NAMALWA (cell line): Measurements from ENCODE around the gene ERICH6B.

Experiments used
- DNase-seq: peaks from one replicate; pipeline ENCODE4 v3.0.0-alpha.2; 2015; ENCODE audit warnings: low spot score

Gene ERICH6B

GRCh38 chr13:45601680-45602079, 13.9 kb downstream of the ERICH6B start:
- DNase-seq, result no peak

- no peak for DNase-seq
Observed at GRCh38 chr13:45598597-45598996, 16.9 kb downstream of the ERICH6B start.

- no peak for DNase-seq
Observed at GRCh38 chr13:45596800-45597475, 18.6 kb downstream of the ERICH6B start.

- DNase-seq, result no peak
Observed at GRCh38 chr13:45595965-45596364, 19.6 kb downstream of the ERICH6B start.

- DNase-seq, result no peak
Observed at GRCh38 chr13:45594764-45595163, 20.8 kb downstream of the ERICH6B start.

- no peak for DNase-seq
Observed at GRCh38 chr13:45594227-45594626, 21.3 kb downstream of the ERICH6B start.

DNA sequence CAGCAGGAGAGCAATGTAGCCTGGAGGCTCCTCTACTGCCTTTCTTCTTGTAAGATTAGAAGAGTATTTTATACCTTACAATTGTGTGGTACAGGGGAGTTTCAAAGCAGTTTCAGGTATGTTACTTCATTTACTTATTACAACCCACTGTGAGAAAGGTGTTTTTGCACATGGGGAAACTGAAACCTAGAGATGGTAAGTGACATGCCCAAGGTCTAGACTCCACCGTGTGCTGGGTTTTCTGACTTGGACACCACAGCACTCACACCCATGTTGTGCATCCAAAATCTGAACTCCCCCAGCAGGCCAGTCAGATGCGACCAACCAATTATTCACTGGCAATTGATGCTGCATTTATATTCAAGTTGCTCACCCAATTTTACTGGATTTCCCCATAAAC, 22.8 kb downstream of the ERICH6B start:
- no peak for DNase-seq

DNA sequence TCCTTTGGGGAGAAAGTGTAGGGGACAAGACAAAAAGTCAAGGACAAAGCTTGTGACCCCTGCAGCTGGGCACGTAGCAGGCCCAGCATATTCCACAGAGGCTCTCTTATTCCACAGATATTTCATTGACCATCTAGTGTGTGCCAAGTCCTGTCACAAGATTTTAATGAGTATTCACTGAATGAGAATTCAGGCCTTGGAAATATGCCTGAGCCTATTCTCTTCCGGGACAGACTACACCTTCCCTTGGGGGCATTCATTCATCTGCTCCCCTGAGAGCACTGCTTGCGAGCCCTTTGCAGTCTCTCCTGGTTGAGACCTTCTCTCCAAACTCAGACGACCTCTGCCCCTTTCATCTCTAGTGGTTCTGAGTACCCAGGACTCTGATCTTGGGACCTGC, 25.5 kb downstream of the ERICH6B start:
- DNase-seq, result no peak

DNA sequence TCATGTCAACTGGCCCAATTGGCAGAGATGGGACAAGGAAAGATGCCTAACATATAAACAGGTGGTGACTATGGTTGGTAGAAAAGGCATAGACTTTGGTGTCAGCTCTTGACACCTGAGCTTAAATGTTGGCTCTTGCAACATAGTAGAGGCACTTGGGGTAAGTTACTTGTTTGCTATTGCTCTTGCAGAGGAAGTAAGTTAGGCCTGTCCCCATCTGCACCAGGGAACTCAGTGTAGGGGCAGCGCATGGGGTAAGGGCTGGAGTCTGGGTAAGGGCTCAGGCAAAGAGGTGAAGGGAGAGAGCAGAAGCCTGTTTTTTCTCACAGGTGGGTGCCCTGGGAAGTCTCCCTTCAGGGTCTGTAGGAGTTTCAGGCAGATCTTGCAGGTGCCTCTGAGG, 27.6 kb downstream of the ERICH6B start:
- no peak for DNase-seq

DNA sequence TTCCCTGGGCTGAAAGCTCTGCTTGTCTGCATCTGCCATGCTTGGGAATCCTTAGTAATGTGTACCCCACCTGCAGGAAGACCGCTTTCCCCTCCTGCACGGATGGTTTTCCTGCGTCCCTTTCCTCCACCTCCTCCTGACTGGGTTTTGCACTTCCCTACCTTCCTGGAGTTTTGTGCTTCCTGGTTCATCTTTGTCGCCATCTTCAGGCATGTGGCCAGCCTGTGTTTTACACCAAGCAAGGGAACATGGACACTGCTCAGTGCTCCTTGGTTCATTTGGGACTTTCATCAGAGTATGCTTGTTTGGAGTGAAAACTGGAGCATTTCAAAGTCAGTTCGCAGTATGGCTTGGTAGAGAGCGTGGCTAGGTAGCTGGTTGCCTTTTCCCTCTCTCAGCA, 30.7 kb downstream of the ERICH6B start:
- no peak for DNase-seq

DNA sequence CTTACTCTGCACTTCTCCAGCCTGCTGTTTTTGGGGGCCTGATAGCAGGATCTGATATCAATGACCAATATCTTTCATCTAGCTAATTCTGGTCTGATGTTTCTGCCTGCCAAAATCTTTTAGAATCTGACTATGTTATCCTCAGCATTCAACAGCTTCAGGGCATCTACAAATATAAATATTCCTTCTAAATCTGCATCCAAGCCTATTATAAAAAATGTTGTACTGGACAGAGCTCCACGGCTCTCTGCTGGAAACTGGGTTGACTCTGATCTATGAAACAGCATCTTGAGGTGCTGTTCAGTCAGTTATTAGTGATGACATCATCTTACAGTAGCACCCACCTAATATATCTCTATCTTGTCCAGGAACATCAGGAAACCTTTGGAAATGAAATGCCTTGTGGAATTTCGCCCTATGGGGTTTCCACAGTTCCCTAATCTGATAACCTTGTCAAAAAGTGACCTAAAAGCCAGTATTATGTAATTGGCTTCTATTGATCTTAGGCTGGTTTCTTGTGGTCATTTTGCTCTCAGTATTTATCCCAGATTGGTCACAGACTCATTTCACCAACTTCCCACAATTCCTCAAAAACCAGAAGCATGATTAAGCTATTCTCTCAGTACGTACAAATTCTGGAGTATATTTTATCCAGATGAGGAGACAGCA, 33.0 kb downstream of the ERICH6B start:
- DNase-seq, result no peak

GRCh38 chr13:45576466-45576865, 39.1 kb downstream of the ERICH6B start:
- DNase-seq, result no peak

GRCh38 chr13:45575830-45576180, 39.7 kb downstream of the ERICH6B start:
- no peak for DNase-seq

- no peak for DNase-seq
Observed at GRCh38 chr13:45575146-45575829, 40.3 kb downstream of the ERICH6B start.

GRCh38 chr13:45565331-45565730, 50.2 kb downstream of the ERICH6B start:
- DNase-seq, result no peak

GRCh38 chr13:45564133-45564776, 51.3 kb downstream of the ERICH6B start:
- DNase-seq, result no peak

GRCh38 chr13:45554604-45555109, 60.9 kb downstream of the ERICH6B start:
- DNase-seq, result no peak

- DNase-seq, result no peak
Observed at GRCh38 chr13:45548281-45548680, 67.3 kb downstream of the ERICH6B start.

GRCh38 chr13:45546410-45546765, 69.2 kb downstream of the ERICH6B start:
- no peak for DNase-seq

GRCh38 chr13:45545686-45546409, 69.7 kb downstream of the ERICH6B start:
- DNase-seq, result no peak

DNA sequence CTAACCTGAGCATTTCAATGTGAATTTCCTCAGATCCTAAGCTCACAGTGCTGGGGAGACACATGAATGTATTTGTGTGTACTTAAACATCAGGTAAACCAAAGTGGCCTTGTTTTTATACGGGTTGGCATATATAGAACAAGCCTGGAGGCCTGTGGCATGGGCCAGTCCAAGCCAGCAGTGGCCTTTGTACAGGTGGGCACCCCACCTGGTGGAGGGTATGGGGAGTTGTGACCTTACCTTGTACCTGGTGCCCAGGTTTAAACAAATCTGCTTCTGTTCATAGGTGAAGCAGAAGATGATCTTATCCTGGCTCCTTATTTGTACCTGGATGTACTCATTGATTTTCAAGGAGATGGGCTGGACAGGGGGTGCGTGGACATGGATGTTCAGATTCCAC, 71.0 kb downstream of the ERICH6B start:
- no peak for DNase-seq

GRCh38 chr13:45542878-45543277, 72.7 kb downstream of the ERICH6B start:
- no peak for DNase-seq
